Esophagus muscularis mucosa (tissue), 4 donors: ENCODE results near the gene AFTPH. TPM values are rescaled to one million over a fixed set of nuclear protein-coding genes. Genes with fewer than 3 reads are reported as not detected.

Experiments used
- DNase-seq: peaks from one replicate; pipeline ENCODE4 v3.0.0-alpha.2; 2017; ENCODE audit errors: extremely low spot score
- H3K27ac ChIP-seq, 4 donors: fragments of 200-600 bp; sonication (generic); replicated peaks in 1 of 4; 1 replicate in 3 of 4; 2 replicates in 1 of 4; pipeline ENCODE4 v1.5.1; 2016 to 2019; ENCODE audit warnings: mild to moderate bottlenecking in 1 of 4
- H3K27me3 ChIP-seq, 4 donors: fragments of 200-600 bp; sonication (generic); one replicate each; pipeline versions ENCODE4 v1.5.1 to v1.6.0; 2016 to 2019
- H3K36me3 ChIP-seq, 4 donors: fragments of 200-600 bp; sonication (generic); one replicate each; pipeline ENCODE4 v1.5.1; 2016 to 2019
- H3K4me1 ChIP-seq, 4 donors: fragments of 200-600 bp; sonication (generic); one replicate each; pipeline ENCODE4 v1.5.1; 2016 to 2019
- H3K4me3 ChIP-seq, 4 donors: fragments of 200-600 bp; sonication (generic); 1 replicate in 2 of 4; 2 replicates in 2 of 4; pipeline ENCODE4 v1.5.1; 2016 to 2019; ENCODE audit warnings: mild to moderate bottlenecking in 4 of 4, moderate library complexity in 1 of 4
- H3K9me3 ChIP-seq, 4 donors: fragments of 200-600 bp; sonication (generic); 1 replicate in 3 of 4; 2 replicates in 1 of 4; pipeline ENCODE4 v1.5.1; 2016 to 2019
- EP300 ChIP-seq: sonication (generic); formaldehyde crosslinking; IDR thresholded peaks from one replicate; pipeline ENCODE4 v1.6.1; 2017; ENCODE audit warnings: antibody characterized with exemption
- POLR2A ChIP-seq: fragments of 450-650 bp; IDR thresholded peaks from one replicate; pipeline ENCODE4 v1.6.1; 2017; ENCODE audit warnings: antibody characterized with exemption, moderate library complexity, mild to moderate bottlenecking, low read depth
- POLR2AphosphoS5 ChIP-seq, 2 donors: sonication (generic); formaldehyde crosslinking; IDR thresholded peaks; one replicate each; pipeline ENCODE4 v1.6.1; 2017; ENCODE audit warnings: antibody characterized with exemption in 2 of 2
- WGBS: methylation state at CpG from one replicate; pipeline ENCODE4 v1.1.5; 2018; 5-methylcytosine and 5-hydroxymethylcytosine counted together
- intact Hi-C: fragments of 100-400 bp; cut with DNase I; formaldehyde crosslinking; loops from one replicate; pipeline ENCODE4 v1.15.1; 2023
- total RNA-seq, 4 donors: library from RNA; depleted of rRNA; stranded (reverse); fragments of >200 nt; gene quantifications; one replicate each; pipeline versions ENCODE4 v1.1.0 to v1.2.1, GENCODE V29; 2016
- TF ChIP-seq, protein P1 (sequence below), 3 experiments: fragments of 200-600 bp in 2 of 3; fragments of 450-650 bp in 1 of 3; sonication (generic) in 2 of 3; IDR thresholded peaks; one replicate each; pipeline ENCODE4 v1.5.1; 2017 to 2019; ENCODE audit warnings: antibody characterized with exemption in 3 of 3, mild to moderate bottlenecking in 2 of 3, moderate library complexity in 1 of 3

The AFTPH gene
- total RNA-seq, 4 donors from 2014 or later, result 27.5 to 36.1 (median 35.7) TPM

DNA sequence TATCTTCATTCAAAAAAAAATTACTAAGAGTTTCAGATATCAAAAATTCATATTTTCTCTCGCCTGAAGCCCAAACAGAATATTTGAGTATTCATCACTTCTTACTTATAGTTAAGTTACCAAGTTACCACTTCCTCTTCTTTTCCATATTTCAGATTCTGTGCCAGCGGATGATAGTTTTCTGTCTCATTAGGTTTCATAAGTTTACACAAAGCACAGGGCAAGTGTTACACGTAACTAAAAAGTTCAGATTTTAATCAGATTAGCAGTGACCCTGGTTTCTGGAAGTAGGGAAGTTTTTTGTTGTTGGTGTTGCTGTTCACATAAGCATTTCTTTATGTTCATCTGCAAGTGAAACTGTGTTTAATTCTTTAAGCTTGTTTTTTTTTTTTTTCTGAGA, 10.2 kb downstream of the AFTPH start:
- no peaks in the 10 kb centered on the region for H3K36me3 ChIP-seq
- H3K27me3 ChIP-seq, result no peaks in the 10 kb centered on the region
- no peak for DNase-seq
- no peak overlapping the region for H3K27ac ChIP-seq
- intact Hi-C loops, result no loop called here
- H3K4me3 ChIP-seq, result no peak overlapping the region
- TF ChIP-seq POLR2A (no peak), POLR2AphosphoS5 (IDR thresholded peaks at IDR 0.05) (no peak), EP300 (no peak)
- TF ChIP-seq, protein P1, sequence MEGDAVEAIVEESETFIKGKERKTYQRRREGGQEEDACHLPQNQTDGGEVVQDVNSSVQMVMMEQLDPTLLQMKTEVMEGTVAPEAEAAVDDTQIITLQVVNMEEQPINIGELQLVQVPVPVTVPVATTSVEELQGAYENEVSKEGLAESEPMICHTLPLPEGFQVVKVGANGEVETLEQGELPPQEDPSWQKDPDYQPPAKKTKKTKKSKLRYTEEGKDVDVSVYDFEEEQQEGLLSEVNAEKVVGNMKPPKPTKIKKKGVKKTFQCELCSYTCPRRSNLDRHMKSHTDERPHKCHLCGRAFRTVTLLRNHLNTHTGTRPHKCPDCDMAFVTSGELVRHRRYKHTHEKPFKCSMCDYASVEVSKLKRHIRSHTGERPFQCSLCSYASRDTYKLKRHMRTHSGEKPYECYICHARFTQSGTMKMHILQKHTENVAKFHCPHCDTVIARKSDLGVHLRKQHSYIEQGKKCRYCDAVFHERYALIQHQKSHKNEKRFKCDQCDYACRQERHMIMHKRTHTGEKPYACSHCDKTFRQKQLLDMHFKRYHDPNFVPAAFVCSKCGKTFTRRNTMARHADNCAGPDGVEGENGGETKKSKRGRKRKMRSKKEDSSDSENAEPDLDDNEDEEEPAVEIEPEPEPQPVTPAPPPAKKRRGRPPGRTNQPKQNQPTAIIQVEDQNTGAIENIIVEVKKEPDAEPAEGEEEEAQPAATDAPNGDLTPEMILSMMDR (IDR thresholded peaks at IDR 0.05), result no peak
- WGBS, result 73% methylated on average over 3 of the region's 3 CpGs
- H3K9me3 ChIP-seq, result no peaks in the 10 kb centered on the region
- peaks cover 0 to 17% (median 14%) of the 10 kb centered on the region in 4 donors for H3K4me1 ChIP-seq

DNA sequence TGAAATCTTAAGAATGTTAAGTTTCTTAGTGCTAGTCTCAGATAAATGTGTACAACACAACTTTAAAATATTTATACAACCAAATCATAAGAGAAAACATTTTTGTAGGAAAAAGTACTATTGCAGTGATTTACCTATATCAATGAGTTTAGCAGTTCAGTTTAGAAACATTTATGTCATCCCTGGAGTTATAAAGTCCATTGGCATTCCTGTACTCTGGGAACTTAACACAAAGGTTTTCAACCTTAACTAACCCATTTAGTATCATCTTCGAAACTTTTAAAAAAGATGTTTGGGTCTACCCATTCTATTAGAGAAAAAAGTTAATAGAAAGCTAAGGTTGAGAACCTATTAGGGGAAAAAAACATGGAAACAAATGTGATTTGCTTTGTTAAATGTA, 10.9 kb downstream of the AFTPH start:
- Histone ChIP-seq H3K36me3 (no peaks in the 10 kb centered on the region), H3K27ac (no peak overlapping the region), H3K27me3 (no peaks in the 10 kb centered on the region), H3K4me1 (peaks cover 0 to 17% (median 14%) of the 10 kb centered on the region in 4 donors), H3K4me3 (no peak overlapping the region), H3K9me3 (no peaks in the 10 kb centered on the region)
- no peak for DNase-seq
- intact Hi-C loops, result no loop called here
- TF ChIP-seq EP300 (no peak), POLR2AphosphoS5 (IDR thresholded peaks at IDR 0.05) (no peak), POLR2A (no peak)
- TF ChIP-seq, protein P1 (IDR thresholded peaks at IDR 0.05), result no peak
- WGBS, result 97% methylated on average over 1 of the region's 1 CpG

DNA sequence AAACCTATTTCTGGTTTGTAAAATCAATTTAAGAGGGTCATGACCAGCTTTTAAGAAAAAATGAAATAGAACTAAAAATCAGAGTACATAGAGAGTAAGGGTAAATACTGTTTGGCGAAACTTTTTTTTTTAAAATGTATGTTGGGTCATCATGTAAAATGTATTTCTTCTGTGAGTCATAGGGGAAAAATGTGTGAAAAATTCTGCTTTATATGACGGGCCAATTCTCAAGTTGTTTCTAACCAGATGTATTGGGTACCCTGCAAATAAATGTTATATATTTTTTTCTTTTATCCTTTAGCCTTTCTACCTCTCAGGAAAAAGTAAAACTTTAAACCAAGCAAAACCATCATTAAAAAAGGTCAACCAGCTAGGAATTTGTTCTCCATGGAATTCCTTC, 13.9 kb downstream of the AFTPH start:
- no peak overlapping the region for H3K27ac ChIP-seq
- H3K36me3 ChIP-seq, result no peaks in the 10 kb centered on the region
- H3K4me1 ChIP-seq, result peaks cover 2 to 19% (median 12%) of the 10 kb centered on the region in 4 donors
- H3K27me3 ChIP-seq, result no peaks in the 10 kb centered on the region
- DNase-seq, result no peak
- no peaks in the 10 kb centered on the region for H3K9me3 ChIP-seq
- intact Hi-C loops, result no loop called here
- H3K4me3 ChIP-seq, result no peak overlapping the region
- TF ChIP-seq, protein P1 (IDR thresholded peaks at IDR 0.05), result no peak
- TF ChIP-seq EP300 (no peak), POLR2AphosphoS5 (IDR thresholded peaks at IDR 0.05) (no peak), POLR2A (no peak)
- WGBS, result 82% methylated on average over 2 of the region's 2 CpGs

DNA sequence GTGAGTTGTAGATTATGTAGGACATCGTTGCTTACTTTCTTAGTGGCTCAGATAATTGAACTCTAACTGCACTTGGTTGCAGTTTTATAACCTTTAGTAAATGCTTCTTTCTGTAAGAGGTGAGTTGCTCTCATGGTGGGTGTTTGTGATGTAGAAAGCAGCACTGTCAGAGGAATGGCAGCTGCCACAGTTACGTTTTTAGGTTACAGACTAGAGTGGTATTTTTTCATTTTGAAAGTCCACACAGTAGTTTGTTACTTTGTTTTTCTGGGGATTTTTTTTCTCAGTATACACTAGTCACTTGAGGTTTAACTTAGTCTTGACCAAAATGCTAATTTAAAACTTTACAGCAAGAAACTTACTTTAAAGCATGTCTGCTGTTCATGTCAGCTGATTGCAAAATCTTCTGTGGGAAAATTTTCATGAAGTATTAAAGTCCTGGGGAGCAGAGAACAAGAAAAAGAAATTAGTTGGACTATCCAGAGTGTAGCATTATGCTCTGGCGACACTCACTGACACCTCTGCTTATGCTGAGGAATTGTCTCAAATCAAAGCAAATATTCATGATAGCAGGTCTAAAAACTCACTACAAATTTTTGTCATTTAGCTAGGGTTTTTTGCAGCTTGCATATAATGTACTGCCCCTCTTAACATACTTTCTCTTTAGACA, 14.8 kb downstream of the AFTPH start:
- intact Hi-C loops, result no loop called here
- WGBS, result 86% methylated on average over 3 of the region's 3 CpGs
- DNase-seq, result no peak
- H3K4me1 ChIP-seq, result peaks cover 3 to 17% (median 11%) of the 10 kb centered on the region in 4 donors
- no peak overlapping the region for H3K27ac ChIP-seq
- no peaks in the 10 kb centered on the region for H3K27me3 ChIP-seq
- no peaks in the 10 kb centered on the region for H3K36me3 ChIP-seq
- no peaks in the 10 kb centered on the region for H3K9me3 ChIP-seq
- H3K4me3 ChIP-seq, result no peak overlapping the region
- TF ChIP-seq, protein P1 (IDR thresholded peaks at IDR 0.05), result no peak
- no peak for TF ChIP-seq POLR2AphosphoS5 (IDR thresholded peaks at IDR 0.05)
- no peak for TF ChIP-seq POLR2A
- no peak for TF ChIP-seq EP300

DNA sequence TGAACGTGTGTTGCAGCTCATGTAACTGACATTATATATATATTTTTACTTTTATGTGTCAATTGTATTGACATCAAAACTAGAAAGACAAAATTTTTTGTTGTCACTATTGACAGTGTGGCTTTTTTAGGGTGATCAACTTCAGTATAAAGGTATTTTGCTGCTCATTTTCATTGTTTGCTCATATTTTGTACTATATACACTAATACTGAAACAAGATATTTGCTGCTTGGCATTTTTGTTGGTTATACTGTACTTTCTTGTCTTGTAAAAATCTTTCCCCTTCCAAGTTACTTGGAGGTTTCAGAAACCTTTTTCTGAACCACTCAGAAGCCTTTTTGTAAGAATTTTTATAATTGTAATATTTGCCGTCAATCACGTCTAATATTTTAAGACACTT, 16.5 kb downstream of the AFTPH start:
- no peaks in the 10 kb centered on the region for H3K36me3 ChIP-seq
- intact Hi-C loops, result no loop called here
- TF ChIP-seq, protein P1 (IDR thresholded peaks at IDR 0.05), result no peak
- TF ChIP-seq EP300 (no peak), POLR2AphosphoS5 (IDR thresholded peaks at IDR 0.05) (no peak), POLR2A (no peak)
- H3K27me3 ChIP-seq, result no peaks in the 10 kb centered on the region
- H3K27ac ChIP-seq, result no peak overlapping the region
- WGBS, result 91% methylated on average over 3 of the region's 3 CpGs
- peaks cover 0 to 15% (median 10%) of the 10 kb centered on the region in 4 donors for H3K4me1 ChIP-seq
- DNase-seq, result no peak
- H3K4me3 ChIP-seq, result no peak overlapping the region
- H3K9me3 ChIP-seq, result no peaks in the 10 kb centered on the region
